Chondrocyte (in vitro differentiated cells): ENCODE results near the gene KRT7. TPM values are rescaled to one million over a fixed set of nuclear protein-coding genes. Genes with fewer than 3 reads are reported as not detected.

Source experiments
- DNase-seq: peaks from one replicate; pipeline ENCODE4 v3.0.0; 2021; ENCODE audit warnings: mixed read lengths, low spot score
- H3K27ac Mint-ChIP-seq: one replicate; pipeline ENCODE4 v1.8.0; 2021; ENCODE audit warnings: mild to moderate bottlenecking, moderate library complexity, mixed read lengths; ENCODE audit not compliant: unreplicated experiment
- H3K27me3 Mint-ChIP-seq: 2 replicates; pipeline ENCODE4 v1.8.0; 2021; ENCODE audit warnings: low read depth, mixed read lengths
- H3K36me3 Mint-ChIP-seq: 2 replicates; pipeline ENCODE4 v1.8.0; 2021; ENCODE audit warnings: low read depth, mixed read lengths
- H3K4me1 Mint-ChIP-seq: 2 replicates; pipeline ENCODE4 v1.8.0; 2021; ENCODE audit warnings: low read depth, mild to moderate bottlenecking, mixed read lengths
- H3K4me3 Mint-ChIP-seq: one replicate; pipeline ENCODE4 v1.8.0; 2021; ENCODE audit warnings: mild to moderate bottlenecking, moderate library complexity, mixed read lengths; ENCODE audit not compliant: unreplicated experiment
- H3K9me3 Mint-ChIP-seq: 2 replicates; pipeline ENCODE4 v1.8.0; 2021; ENCODE audit warnings: low read depth, mixed read lengths
- long read RNA-seq: library from polyadenylated mRNA; stranded (forward); transcript quantifications from one replicate; pipeline ENCODE4 v2.0.0, GENCODE V29; 2021
- total RNA-seq: library from RNA; stranded (reverse); gene quantifications from 3 replicates; pipeline ENCODE4 v1.2.1, GENCODE V29; 2021
- TF ChIP-seq, protein P1 (sequence below): fragments of 200-600 bp; sonication (generic); IDR thresholded peaks from 2 replicates; pipeline ENCODE4 v1.5.0; 2021; ENCODE audit warnings: antibody characterized with exemption, mild to moderate bottlenecking, moderate library complexity

The KRT7 gene
- total RNA-seq: 187 to 277 TPM (median 266 TPM) in 3 replicates
- long read RNA-seq, transcript KRT7-201 (9 exons, 1,754 nt): major isoform, 346 of 435 reads
- long read RNA-seq, partial matches to known transcripts: 25 of 435 reads
- long read RNA-seq, other reads (novel, unspliced or antisense): 62 of 435 reads

DNA sequence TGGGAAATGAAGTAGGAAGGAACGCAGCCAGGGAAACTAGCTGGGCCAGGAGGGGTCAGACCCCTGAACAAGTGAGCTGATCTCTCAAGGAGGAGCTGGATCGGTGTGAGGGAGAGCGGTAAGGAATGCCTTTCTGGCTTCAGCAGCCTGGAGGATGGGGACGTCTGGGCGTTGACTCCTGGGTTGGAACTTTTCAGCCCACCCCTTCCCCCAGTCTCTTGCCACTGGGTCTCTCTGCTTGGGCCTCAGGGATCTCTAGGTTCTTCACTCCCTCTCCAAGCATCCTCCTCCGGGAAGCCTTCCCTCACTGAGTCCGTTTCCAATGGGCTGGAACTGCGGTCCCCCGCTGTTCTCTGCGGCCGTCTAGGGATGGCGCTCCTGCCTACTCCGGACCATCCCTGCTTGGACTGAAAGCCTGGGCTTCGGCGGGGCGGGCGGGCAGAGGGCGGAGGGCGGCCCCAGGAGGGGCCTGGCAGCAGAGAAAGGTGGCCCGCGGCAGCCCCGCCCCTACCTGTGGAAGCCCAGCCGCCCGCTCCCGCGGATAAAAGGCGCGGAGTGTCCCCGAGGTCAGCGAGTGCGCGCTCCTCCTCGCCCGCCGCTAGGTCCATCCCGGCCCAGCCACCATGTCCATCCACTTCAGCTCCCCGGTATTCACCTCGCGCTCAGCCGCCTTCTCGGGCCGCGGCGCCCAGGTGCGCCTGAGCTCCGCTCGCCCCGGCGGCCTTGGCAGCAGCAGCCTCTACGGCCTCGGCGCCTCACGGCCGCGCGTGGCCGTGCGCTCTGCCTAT is at the start of gene KRT7:
Gene KRT7, plus strand, starts transcription at position 570 of the 788 bp plus-strand sequence. Its CDS starts 54 bp downstream, at position 624.
- no peaks in the 10 kb centered on the region for H3K36me3 Mint-ChIP-seq
- TF ChIP-seq, protein P1, sequence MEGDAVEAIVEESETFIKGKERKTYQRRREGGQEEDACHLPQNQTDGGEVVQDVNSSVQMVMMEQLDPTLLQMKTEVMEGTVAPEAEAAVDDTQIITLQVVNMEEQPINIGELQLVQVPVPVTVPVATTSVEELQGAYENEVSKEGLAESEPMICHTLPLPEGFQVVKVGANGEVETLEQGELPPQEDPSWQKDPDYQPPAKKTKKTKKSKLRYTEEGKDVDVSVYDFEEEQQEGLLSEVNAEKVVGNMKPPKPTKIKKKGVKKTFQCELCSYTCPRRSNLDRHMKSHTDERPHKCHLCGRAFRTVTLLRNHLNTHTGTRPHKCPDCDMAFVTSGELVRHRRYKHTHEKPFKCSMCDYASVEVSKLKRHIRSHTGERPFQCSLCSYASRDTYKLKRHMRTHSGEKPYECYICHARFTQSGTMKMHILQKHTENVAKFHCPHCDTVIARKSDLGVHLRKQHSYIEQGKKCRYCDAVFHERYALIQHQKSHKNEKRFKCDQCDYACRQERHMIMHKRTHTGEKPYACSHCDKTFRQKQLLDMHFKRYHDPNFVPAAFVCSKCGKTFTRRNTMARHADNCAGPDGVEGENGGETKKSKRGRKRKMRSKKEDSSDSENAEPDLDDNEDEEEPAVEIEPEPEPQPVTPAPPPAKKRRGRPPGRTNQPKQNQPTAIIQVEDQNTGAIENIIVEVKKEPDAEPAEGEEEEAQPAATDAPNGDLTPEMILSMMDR: peak; percentile 55
- H3K27me3 Mint-ChIP-seq: no peaks in the 10 kb centered on the region
- H3K27ac Mint-ChIP-seq: peak within 1 kb of the TSS; percentile 71
- no peaks in the 10 kb centered on the region for H3K9me3 Mint-ChIP-seq
- H3K4me1 Mint-ChIP-seq: peaks cover 76% of the 10 kb centered on the region
- peak; percentile 89 for DNase-seq
- H3K4me3 Mint-ChIP-seq: peak within 1 kb of the TSS; percentile 76

DNA sequence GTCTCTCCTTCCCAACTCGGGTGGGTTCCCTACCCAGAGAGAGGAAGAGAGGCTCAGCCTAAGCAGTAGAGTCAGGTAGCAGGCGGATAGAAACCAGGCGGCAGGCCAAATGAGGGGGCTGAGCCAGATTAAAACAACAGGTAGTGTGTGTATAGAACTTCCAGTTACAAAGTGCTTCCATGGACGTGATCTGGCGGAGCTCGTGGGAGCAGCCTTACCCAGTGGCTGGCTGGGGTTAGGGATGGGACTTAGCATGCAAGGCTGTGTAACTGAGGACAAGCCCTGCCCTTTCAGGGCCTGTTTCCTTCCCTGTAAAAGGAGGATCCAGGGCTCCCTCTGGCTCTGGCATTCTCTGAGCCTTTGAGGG is 49.5 kb upstream of the KRT7 start:
- Mint-ChIP-seq H3K4me3 (no peak overlapping the region), H3K4me1 (peaks cover 93% of the 10 kb centered on the region), H3K36me3 (peaks cover 2% of the 10 kb centered on the region), H3K9me3 (no peaks in the 10 kb centered on the region), H3K27ac (peak overlapping the region; percentile 95), H3K27me3 (no peaks in the 10 kb centered on the region)
- no peak for DNase-seq
- TF ChIP-seq, protein P1: no peak

DNA sequence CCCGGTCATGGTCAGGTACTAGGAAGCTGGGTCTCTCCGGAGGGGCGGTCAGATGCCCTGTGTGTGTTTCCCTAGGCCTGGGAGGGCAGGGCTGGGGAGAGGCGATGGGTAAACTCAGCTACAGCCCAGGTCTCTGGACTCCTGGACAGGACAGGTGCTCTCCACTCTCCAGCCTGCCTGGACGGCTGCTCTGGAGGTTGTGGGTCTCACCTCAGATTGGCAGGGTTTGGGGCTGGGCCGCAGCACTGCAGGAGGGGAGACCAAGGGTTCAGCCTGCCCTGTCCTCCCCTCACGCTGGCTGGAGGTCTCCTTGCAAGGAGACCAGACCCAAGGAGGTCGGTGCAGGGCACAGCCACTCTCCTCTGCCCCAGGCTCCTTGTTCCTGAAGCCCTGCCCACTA is 49.1 kb upstream of the KRT7 start:
- H3K36me3 Mint-ChIP-seq: peaks cover 2% of the 10 kb centered on the region
- no peaks in the 10 kb centered on the region for H3K9me3 Mint-ChIP-seq
- H3K27me3 Mint-ChIP-seq: no peaks in the 10 kb centered on the region
- no peak overlapping the region for H3K4me3 Mint-ChIP-seq
- peak overlapping the region; percentile 95 for H3K27ac Mint-ChIP-seq
- peaks cover 93% of the 10 kb centered on the region for H3K4me1 Mint-ChIP-seq
- TF ChIP-seq, protein P1: no peak
- DNase-seq: no peak

DNA sequence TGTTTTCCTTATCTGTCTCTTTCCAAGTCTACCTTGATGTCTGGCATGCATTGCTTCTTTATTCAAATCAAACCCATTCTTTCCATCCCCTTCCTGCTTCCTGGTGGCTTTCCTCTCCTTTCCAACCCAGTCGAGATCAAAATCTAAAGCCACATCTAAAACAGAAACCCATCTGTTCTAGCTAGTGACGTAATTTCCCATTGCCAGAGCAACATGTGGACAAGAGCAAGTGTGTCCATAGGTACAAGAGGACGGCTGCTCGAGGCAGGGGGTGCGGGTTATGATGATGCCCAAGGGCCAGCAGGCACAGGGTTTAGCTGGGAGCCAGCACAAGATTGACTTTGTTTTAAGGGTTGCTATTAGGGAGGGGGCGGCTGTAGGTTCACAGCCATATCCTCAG is 48.2 kb upstream of the KRT7 start:
- no peaks in the 10 kb centered on the region for H3K9me3 Mint-ChIP-seq
- no peak overlapping the region for H3K27ac Mint-ChIP-seq
- H3K36me3 Mint-ChIP-seq: peaks cover under 1% of the 10 kb centered on the region
- H3K4me1 Mint-ChIP-seq: peaks cover 94% of the 10 kb centered on the region
- TF ChIP-seq, protein P1: no peak
- no peaks in the 10 kb centered on the region for H3K27me3 Mint-ChIP-seq
- no peak for DNase-seq
- no peak overlapping the region for H3K4me3 Mint-ChIP-seq

DNA sequence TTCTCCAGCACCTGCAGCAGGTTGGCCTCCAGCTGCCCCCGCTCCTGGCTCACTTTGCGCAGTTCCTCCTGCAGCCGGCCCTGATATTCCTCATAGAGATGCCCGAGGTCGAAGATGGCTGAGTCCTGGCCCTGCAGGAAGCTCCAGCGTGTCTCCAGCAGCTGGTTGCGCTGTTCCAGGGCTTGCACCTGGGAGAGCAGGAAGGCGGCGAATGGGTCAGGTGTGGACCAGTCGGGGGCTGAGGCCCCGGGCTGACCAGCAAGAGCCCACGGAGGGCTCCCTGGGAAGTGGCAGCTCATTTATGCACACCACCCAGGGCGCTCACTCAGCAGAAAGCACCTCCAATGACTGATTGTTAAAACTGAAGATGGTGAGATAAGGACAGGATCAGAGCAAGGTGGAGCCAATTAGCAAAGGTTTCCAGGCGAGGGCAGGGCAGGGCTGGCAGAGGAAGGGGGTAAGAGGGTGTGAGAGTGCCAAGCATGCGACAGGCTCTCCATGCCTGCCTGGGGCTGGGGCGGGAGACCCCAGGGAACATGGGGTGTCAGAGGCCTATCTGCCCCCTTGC is 47.6 kb upstream of the KRT7 start:
- TF ChIP-seq, protein P1: no peak
- Mint-ChIP-seq H3K36me3 (no peaks in the 10 kb centered on the region), H3K27me3 (no peaks in the 10 kb centered on the region), H3K4me1 (peaks cover 96% of the 10 kb centered on the region), H3K4me3 (no peak overlapping the region), H3K9me3 (no peaks in the 10 kb centered on the region), H3K27ac (no peak overlapping the region)
- no peak for DNase-seq
